Mesodermal cell (in vitro differentiated cells): ENCODE results near the gene TBC1D20.

Experiments used
- H3K27ac ChIP-seq: 2 replicates; pipeline ENCODE4 v1.7.0; 2013; ENCODE audit warnings: mild to moderate bottlenecking, low read depth, low read length, moderate library complexity; ENCODE audit not compliant: severe bottlenecking
- H3K36me3 ChIP-seq: 2 replicates; pipeline ENCODE4 v1.7.1; 2013; ENCODE audit warnings: mild to moderate bottlenecking, low read length, moderate library complexity; ENCODE audit not compliant: control insufficient read depth, insufficient read depth
- H3K4me1 ChIP-seq: one replicate; pipeline ENCODE4 v1.7.1; 2013; ENCODE audit warnings: mild to moderate bottlenecking, low read length; ENCODE audit not compliant: insufficient read depth, control insufficient read depth, poor library complexity, severe bottlenecking
- H3K4me3 ChIP-seq: 2 replicates; pipeline ENCODE4 v1.7.0; 2013; ENCODE audit warnings: low read length, control low read depth, mild to moderate bottlenecking; ENCODE audit not compliant: insufficient read depth, poor library complexity, severe bottlenecking; ENCODE audit errors: extremely low read depth
- H3K9me3 ChIP-seq: 2 replicates; pipeline ENCODE4 v1.7.1; 2013; ENCODE audit warnings: mild to moderate bottlenecking, low read length, moderate library complexity; ENCODE audit not compliant: control insufficient read depth
- WGBS, 2 experiments: methylation state at CpG; one replicate each; pipeline ENCODE4 v1.1.5; 2013; ENCODE audit warnings: missing lambda C conversion rate in 2 of 2; ENCODE audit not compliant: insufficient coverage in 2 of 2; 5-methylcytosine and 5-hydroxymethylcytosine counted together

Gene TBC1D20

GRCh38 chr20:475463-476357 is 13.4 kb upstream of the TBC1D20 start:
- no peak overlapping the region for H3K4me3 ChIP-seq
- peaks cover 63% of the 10 kb centered on the region for H3K36me3 ChIP-seq
- 94 to 100% methylated on average over 3 to 5 of the region's 6 CpGs for WGBS, 2 experiments
- no peak overlapping the region for H3K27ac ChIP-seq
- no peaks in the 10 kb centered on the region for H3K4me1 ChIP-seq
- H3K9me3 ChIP-seq, result peaks cover 3% of the 10 kb centered on the region

DNA sequence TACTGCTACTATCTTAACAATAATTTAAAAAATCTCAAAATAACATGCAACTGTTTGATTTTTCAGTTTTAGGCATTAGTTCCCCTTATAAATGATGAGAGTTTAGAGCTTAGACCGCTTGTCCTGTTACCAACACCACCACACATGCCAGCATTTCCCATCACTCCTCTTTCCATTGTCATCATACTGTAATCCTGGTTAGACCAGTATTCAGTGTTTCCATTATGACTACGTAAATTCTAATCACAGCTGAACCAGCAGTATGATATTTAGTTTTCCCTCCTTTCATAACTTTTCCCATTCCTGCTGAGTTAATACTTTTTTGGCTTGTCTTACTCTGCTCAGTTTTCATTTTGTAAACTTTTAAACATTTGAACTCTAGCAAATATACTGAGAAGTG is 12.2 kb upstream of the TBC1D20 start:
- Histone ChIP-seq H3K4me3 (no peak overlapping the region), H3K9me3 (peaks cover 12% of the 10 kb centered on the region), H3K36me3 (peaks cover 52% of the 10 kb centered on the region), H3K27ac (no peak overlapping the region), H3K4me1 (no peaks in the 10 kb centered on the region)
- 100% methylated on average over 1 to 2 of the region's 2 CpGs for WGBS, 2 experiments

GRCh38 chr20:472889-473292 is 10.6 kb upstream of the TBC1D20 start:
- Histone ChIP-seq H3K27ac (no peak overlapping the region), H3K4me1 (no peaks in the 10 kb centered on the region), H3K9me3 (peaks cover 22% of the 10 kb centered on the region), H3K36me3 (peaks cover 36% of the 10 kb centered on the region), H3K4me3 (no peak overlapping the region)
- WGBS, 2 experiments, result 80 to 86% methylated on average over 1 of the region's 1 CpG

- 88 to 92% methylated on average over 8 of the region's 9 CpGs for WGBS, 2 experiments
Measured at GRCh38 chr20:472137-472846, 10.0 kb upstream of the TBC1D20 start.

GRCh38 chr20:469746-470490 is 7.6 kb upstream of the TBC1D20 start:
- no peaks in the 10 kb centered on the region for H3K4me1 ChIP-seq
- WGBS, 2 experiments, result 90 to 94% methylated on average over 4 to 5 of the region's 8 CpGs
- peaks cover 30% of the 10 kb centered on the region for H3K9me3 ChIP-seq
- no peak overlapping the region for H3K4me3 ChIP-seq
- H3K36me3 ChIP-seq, result peaks cover 17% of the 10 kb centered on the region
- H3K27ac ChIP-seq, result no peak overlapping the region

More at GRCh38 chr20:472137-472846, 10.0 kb upstream of the TBC1D20 start:
- no peak overlapping the region for H3K27ac ChIP-seq
- peaks cover 30% of the 10 kb centered on the region for H3K36me3 ChIP-seq
- peaks cover 28% of the 10 kb centered on the region for H3K9me3 ChIP-seq
- H3K4me1 ChIP-seq, result no peaks in the 10 kb centered on the region
- no peak overlapping the region for H3K4me3 ChIP-seq

- Histone ChIP-seq H3K36me3 (no peaks in the 10 kb centered on the region), H3K4me1 (no peaks in the 10 kb centered on the region), H3K4me3 (no peak overlapping the region), H3K27ac (no peak overlapping the region), H3K9me3 (peaks cover 30% of the 10 kb centered on the region)
- 77 to 85% methylated on average over 7 of the region's 7 CpGs for WGBS, 2 experiments
Measured at GRCh38 chr20:467755-468154, 5.4 kb upstream of the TBC1D20 start.

- WGBS, 2 experiments, result 14 to 16% methylated on average over 53 to 58 of the region's 60 CpGs
- Histone ChIP-seq H3K4me1 (peaks cover 16% of the 10 kb centered on the region), H3K9me3 (no peaks in the 10 kb centered on the region), H3K4me3 (peak overlapping the region; percentile 72), H3K27ac (peak overlapping the region; percentile 84), H3K36me3 (peaks cover 21% of the 10 kb centered on the region)
Measured at GRCh38 chr20:461254-462198, 807 bp downstream of the TBC1D20 start.

GRCh38 chr20:460707-461106 is 1.6 kb downstream of the TBC1D20 start:
- H3K27ac ChIP-seq, result no peak overlapping the region
- H3K4me1 ChIP-seq, result peaks cover 16% of the 10 kb centered on the region
- 80 to 83% methylated on average over 1 of the region's 2 CpGs for WGBS, 2 experiments
- H3K9me3 ChIP-seq, result no peaks in the 10 kb centered on the region
- peak overlapping the region; percentile 72 for H3K4me3 ChIP-seq
- peaks cover 28% of the 10 kb centered on the region for H3K36me3 ChIP-seq

- peaks cover 16% of the 10 kb centered on the region for H3K4me1 ChIP-seq
- WGBS, 2 experiments, result 40% methylated on average over 1 of the region's 3 CpGs; no CpG with 5 or more reads in 1 of the 2 experiments
- no peaks in the 10 kb centered on the region for H3K9me3 ChIP-seq
- H3K36me3 ChIP-seq, result peaks cover 30% of the 10 kb centered on the region
- no peak overlapping the region for H3K4me3 ChIP-seq
- H3K27ac ChIP-seq, result no peak overlapping the region
Measured at GRCh38 chr20:460180-460579, 2.2 kb downstream of the TBC1D20 start.

DNA sequence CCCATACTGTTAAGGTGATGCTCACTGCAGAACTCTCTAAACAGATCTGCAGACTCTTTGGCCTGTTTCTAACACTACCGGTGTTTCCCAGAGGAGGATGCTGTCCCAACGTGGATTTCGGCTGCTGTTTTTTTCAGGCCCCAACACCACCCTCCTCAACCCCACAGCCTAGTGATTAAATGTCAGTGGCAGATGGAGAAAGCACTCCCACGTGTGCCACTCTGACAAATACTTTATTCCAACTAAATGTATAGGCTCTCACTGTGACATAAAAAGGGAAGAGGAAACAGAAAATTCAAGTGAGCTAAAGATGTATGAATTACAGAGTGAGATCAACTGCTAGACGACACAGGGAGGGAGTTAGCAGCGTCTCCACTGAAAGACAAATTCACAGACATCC is 3.6 kb downstream of the TBC1D20 start:
- H3K27ac ChIP-seq, result no peak overlapping the region
- H3K36me3 ChIP-seq, result peaks cover 40% of the 10 kb centered on the region
- H3K4me1 ChIP-seq, result peaks cover 16% of the 10 kb centered on the region
- WGBS, 2 experiments, result 81 to 91% methylated on average over 3 to 4 of the region's 6 CpGs
- no peaks in the 10 kb centered on the region for H3K9me3 ChIP-seq
- no peak overlapping the region for H3K4me3 ChIP-seq
